ENCODE results near the gene FNDC5. TPM values are rescaled to one million over a fixed set of nuclear protein-coding genes. Genes with fewer than 3 reads are reported as not detected.

FNDC5 gene
- polyA plus RNA-seq, 2 of the 4 experiments (the other 2 are of a cell fraction), result 0.26 to 0.99 TPM

DNA sequence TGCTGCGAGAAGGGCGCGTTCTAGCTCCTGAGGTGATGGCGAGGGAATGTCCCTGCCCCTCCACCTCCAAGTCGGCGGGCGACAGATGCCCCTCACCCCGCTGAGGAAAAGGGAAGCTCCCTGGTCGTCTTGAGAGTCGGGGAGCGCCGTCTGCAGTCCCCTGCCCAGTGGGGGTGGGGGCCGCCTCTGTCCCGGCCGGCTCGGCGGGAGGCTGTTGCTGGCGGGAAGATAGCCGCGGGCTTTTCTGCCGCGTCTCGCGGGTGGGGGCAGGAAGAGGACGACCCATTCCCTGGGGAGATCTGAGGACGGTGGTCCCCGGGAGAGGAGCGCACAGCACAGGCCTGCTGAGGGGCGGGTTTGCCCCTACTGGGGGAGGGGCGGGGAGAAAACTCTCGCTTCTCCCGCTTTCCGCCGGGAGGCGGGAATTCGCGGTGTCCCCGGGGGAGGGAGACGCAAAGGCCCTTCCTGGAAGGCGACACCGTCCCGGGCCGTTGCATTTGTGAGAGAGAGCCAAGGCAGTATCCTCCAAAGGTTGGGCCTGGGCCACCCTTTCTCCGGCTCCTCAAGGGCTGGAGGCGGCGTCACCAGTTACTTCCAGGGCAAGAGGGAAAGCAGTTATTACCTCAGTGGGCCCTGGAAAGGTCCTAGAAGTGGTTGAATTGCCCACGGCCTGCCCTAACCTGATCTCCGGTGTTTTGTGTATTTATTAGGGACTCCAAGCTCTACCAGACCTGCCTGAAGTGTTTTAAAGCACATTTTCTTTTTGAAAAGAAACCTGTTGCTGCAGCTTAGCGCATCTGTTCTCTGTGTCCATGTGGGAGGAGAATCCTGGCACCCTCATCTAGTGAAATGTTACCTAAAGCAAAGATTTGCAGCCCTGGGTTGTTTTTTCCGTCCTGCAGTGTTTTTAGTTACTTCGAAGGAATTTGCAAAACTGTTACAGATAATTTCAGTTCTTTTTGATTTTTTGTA, 52.6 kb downstream of the FNDC5 start (continued):
- TF ChIP-seq CEBPB (IDR thresholded peaks at IDR 0.05), result no peak
- TF ChIP-seq RARB (CRISPR knock-in tag; IDR thresholded peaks at IDR 0.05), result no peak
- no peak for TF ChIP-seq BHLHE40 (IDR thresholded peaks at IDR 0.05; ENCODE audit: low read depth, low read length)
- TF ChIP-seq POLR2AphosphoS2 (conservative IDR thresholded peaks at IDR 0.05; ENCODE audit: low read length), result no peak
- no peak for TF ChIP-seq KDM1A (IDR thresholded peaks at IDR 0.05; ENCODE audit: low read depth)
- TF ChIP-seq RCOR1 (IDR thresholded peaks at IDR 0.05; ENCODE audit: low read depth, low read length), result no peak
- no peak for TF ChIP-seq MAZ (IDR thresholded peaks at IDR 0.05; ENCODE audit: borderline replicate concordance, low read depth, low read length)
- TF ChIP-seq, protein P1, sequence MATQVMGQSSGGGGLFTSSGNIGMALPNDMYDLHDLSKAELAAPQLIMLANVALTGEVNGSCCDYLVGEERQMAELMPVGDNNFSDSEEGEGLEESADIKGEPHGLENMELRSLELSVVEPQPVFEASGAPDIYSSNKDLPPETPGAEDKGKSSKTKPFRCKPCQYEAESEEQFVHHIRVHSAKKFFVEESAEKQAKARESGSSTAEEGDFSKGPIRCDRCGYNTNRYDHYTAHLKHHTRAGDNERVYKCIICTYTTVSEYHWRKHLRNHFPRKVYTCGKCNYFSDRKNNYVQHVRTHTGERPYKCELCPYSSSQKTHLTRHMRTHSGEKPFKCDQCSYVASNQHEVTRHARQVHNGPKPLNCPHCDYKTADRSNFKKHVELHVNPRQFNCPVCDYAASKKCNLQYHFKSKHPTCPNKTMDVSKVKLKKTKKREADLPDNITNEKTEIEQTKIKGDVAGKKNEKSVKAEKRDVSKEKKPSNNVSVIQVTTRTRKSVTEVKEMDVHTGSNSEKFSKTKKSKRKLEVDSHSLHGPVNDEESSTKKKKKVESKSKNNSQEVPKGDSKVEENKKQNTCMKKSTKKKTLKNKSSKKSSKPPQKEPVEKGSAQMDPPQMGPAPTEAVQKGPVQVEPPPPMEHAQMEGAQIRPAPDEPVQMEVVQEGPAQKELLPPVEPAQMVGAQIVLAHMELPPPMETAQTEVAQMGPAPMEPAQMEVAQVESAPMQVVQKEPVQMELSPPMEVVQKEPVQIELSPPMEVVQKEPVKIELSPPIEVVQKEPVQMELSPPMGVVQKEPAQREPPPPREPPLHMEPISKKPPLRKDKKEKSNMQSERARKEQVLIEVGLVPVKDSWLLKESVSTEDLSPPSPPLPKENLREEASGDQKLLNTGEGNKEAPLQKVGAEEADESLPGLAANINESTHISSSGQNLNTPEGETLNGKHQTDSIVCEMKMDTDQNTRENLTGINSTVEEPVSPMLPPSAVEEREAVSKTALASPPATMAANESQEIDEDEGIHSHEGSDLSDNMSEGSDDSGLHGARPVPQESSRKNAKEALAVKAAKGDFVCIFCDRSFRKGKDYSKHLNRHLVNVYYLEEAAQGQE (IDR thresholded peaks at IDR 0.05), result no peak
- no peak for TF ChIP-seq SREBF2 (IDR thresholded peaks at IDR 0.05)
- TF ChIP-seq, protein P2, sequence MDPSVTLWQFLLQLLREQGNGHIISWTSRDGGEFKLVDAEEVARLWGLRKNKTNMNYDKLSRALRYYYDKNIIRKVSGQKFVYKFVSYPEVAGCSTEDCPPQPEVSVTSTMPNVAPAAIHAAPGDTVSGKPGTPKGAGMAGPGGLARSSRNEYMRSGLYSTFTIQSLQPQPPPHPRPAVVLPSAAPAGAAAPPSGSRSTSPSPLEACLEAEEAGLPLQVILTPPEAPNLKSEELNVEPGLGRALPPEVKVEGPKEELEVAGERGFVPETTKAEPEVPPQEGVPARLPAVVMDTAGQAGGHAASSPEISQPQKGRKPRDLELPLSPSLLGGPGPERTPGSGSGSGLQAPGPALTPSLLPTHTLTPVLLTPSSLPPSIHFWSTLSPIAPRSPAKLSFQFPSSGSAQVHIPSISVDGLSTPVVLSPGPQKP (IDR thresholded peaks at IDR 0.05; ENCODE audit: low read depth, low read length), result no peak
- no peak for TF ChIP-seq TFCP2L1 (CRISPR knock-in tag; IDR thresholded peaks at IDR 0.05)
- no peak for TF ChIP-seq HOXB13 (CRISPR knock-in tag; IDR thresholded peaks at IDR 0.05; ENCODE audit: low read depth)
- TF ChIP-seq, protein P3, sequence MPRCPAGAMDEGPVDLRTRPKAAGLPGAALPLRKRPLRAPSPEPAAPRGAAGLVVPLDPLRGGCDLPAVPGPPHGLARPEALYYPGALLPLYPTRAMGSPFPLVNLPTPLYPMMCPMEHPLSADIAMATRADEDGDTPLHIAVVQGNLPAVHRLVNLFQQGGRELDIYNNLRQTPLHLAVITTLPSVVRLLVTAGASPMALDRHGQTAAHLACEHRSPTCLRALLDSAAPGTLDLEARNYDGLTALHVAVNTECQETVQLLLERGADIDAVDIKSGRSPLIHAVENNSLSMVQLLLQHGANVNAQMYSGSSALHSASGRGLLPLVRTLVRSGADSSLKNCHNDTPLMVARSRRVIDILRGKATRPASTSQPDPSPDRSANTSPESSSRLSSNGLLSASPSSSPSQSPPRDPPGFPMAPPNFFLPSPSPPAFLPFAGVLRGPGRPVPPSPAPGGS (IDR thresholded peaks at IDR 0.05), result 0 out of 3 replicates have a peak, but pooled peaks have one; percentile 13
- no peak for TF ChIP-seq FOXS1 (CRISPR knock-in tag; IDR thresholded peaks at IDR 0.05)
- TF ChIP-seq CHD4 (IDR thresholded peaks at IDR 0.05; ENCODE audit: borderline replicate concordance), result no peak
- TF ChIP-seq, protein P4, sequence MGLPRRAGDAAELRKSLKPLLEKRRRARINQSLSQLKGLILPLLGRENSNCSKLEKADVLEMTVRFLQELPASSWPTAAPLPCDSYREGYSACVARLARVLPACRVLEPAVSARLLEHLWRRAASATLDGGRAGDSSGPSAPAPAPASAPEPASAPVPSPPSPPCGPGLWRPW (IDR thresholded peaks at IDR 0.05), result no peak
- no peak for TF ChIP-seq EHF (CRISPR knock-in tag; IDR thresholded peaks at IDR 0.05)
- TF ChIP-seq, protein P5, sequence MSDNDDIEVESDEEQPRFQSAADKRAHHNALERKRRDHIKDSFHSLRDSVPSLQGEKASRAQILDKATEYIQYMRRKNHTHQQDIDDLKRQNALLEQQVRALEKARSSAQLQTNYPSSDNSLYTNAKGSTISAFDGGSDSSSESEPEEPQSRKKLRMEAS (IDR thresholded peaks at IDR 0.05), result peak; percentile 55
- no peak for TF ChIP-seq HEYL (CRISPR knock-in tag; IDR thresholded peaks at IDR 0.05)
- TF ChIP-seq, protein P6, sequence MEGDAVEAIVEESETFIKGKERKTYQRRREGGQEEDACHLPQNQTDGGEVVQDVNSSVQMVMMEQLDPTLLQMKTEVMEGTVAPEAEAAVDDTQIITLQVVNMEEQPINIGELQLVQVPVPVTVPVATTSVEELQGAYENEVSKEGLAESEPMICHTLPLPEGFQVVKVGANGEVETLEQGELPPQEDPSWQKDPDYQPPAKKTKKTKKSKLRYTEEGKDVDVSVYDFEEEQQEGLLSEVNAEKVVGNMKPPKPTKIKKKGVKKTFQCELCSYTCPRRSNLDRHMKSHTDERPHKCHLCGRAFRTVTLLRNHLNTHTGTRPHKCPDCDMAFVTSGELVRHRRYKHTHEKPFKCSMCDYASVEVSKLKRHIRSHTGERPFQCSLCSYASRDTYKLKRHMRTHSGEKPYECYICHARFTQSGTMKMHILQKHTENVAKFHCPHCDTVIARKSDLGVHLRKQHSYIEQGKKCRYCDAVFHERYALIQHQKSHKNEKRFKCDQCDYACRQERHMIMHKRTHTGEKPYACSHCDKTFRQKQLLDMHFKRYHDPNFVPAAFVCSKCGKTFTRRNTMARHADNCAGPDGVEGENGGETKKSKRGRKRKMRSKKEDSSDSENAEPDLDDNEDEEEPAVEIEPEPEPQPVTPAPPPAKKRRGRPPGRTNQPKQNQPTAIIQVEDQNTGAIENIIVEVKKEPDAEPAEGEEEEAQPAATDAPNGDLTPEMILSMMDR (IDR thresholded peaks at IDR 0.05), result no peak
- TF ChIP-seq, protein P7, sequence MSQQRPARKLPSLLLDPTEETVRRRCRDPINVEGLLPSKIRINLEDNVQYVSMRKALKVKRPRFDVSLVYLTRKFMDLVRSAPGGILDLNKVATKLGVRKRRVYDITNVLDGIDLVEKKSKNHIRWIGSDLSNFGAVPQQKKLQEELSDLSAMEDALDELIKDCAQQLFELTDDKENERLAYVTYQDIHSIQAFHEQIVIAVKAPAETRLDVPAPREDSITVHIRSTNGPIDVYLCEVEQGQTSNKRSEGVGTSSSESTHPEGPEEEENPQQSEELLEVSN (IDR thresholded peaks at IDR 0.05; ENCODE audit: borderline replicate concordance, low read depth), result no peak
- TF ChIP-seq FOSB (CRISPR knock-in tag; IDR thresholded peaks at IDR 0.05), result no peak
- no peak for TF ChIP-seq EHMT2 (IDR thresholded peaks at IDR 0.05; ENCODE audit: low read depth)
- TF ChIP-seq CBX2 (IDR thresholded peaks at IDR 0.05; ENCODE audit: borderline replicate concordance, low read depth), result no peak
- no peak for TF ChIP-seq CBX8 (IDR thresholded peaks at IDR 0.05)
- no peak for TF ChIP-seq SMC3 (IDR thresholded peaks at IDR 0.05)
- TF ChIP-seq HOXB5 (CRISPR knock-in tag; IDR thresholded peaks at IDR 0.05), result no peak
- peak; percentile 71 for TF ChIP-seq PHF8 (IDR thresholded peaks at IDR 0.05; ENCODE audit: borderline replicate concordance, low read depth)
- TF ChIP-seq CHD2 (IDR thresholded peaks at IDR 0.05; ENCODE audit: low read length, partially characterized antibody), result no peak
- TF ChIP-seq MAFK (IDR thresholded peaks at IDR 0.05; ENCODE audit: partially characterized antibody), result no peak
- no peak for TF ChIP-seq FOSL2 (IDR thresholded peaks at IDR 0.05)
- TF ChIP-seq FOSL2 (CRISPR knock-in tag; IDR thresholded peaks at IDR 0.05), result no peak
- TF ChIP-seq ZFP36 (IDR thresholded peaks at IDR 0.05; ENCODE audit: borderline replicate concordance, partially characterized antibody), result no peak
- TF ChIP-seq RFX5 (IDR thresholded peaks at IDR 0.05), result peak; percentile 70
- TF ChIP-seq POLR2A (IDR thresholded peaks at IDR 0.05; ENCODE audit: low read length), result peak; percentile 38; the same call in 1 of the 2 replicates
